Stomach (tissue), 4 donors: Measurements from ENCODE around the gene IPO5.

ENCODE experiments used
- POLR2A ChIP-seq, 4 donors: fragments of 450-650 bp; IDR thresholded peaks; one replicate each; pipeline ENCODE4 v1.6.1; 2016; ENCODE audit warnings: antibody characterized with exemption in 4 of 4, control low read depth in 2 of 4, mild to moderate bottlenecking in 1 of 4, moderate library complexity in 1 of 4
- POLR2AphosphoS5 ChIP-seq, 3 donors: sonication (generic); formaldehyde crosslinking; IDR thresholded peaks; one replicate each; pipeline ENCODE4 v1.6.1; 2016; ENCODE audit warnings: antibody characterized with exemption in 3 of 3
- TF ChIP-seq, protein P1 (sequence below), 7 experiments: fragments of 450-650 bp in 4 of 7; fragments of 200-600 bp in 3 of 7; sonication (generic) in 3 of 7; IDR thresholded peaks; one replicate each; pipeline ENCODE4 v1.5.1; 2016 to 2019; ENCODE audit warnings: antibody characterized with exemption in 7 of 7, control low read depth in 2 of 7, mild to moderate bottlenecking in 1 of 7

DNA sequence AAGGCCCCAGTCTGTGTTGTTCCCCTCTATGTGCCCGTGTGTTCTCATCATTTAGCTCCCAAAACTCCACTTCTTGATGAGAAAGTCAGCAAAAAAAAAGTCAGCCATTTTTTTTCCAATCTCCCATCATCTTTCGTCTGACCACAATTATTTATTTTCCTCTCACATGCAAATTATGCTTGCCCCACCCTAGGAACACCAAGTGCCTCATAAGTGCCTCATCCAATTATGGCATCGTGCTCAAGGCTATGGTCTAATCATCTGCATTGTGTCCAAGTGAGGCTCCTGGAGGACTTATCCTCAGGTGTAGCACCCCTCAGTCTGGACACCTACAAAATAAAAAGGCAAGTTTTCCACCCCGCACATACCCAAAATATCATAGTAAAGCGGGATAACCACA is 20.8 kb upstream of the IPO5 start:
- TF ChIP-seq, protein P1, sequence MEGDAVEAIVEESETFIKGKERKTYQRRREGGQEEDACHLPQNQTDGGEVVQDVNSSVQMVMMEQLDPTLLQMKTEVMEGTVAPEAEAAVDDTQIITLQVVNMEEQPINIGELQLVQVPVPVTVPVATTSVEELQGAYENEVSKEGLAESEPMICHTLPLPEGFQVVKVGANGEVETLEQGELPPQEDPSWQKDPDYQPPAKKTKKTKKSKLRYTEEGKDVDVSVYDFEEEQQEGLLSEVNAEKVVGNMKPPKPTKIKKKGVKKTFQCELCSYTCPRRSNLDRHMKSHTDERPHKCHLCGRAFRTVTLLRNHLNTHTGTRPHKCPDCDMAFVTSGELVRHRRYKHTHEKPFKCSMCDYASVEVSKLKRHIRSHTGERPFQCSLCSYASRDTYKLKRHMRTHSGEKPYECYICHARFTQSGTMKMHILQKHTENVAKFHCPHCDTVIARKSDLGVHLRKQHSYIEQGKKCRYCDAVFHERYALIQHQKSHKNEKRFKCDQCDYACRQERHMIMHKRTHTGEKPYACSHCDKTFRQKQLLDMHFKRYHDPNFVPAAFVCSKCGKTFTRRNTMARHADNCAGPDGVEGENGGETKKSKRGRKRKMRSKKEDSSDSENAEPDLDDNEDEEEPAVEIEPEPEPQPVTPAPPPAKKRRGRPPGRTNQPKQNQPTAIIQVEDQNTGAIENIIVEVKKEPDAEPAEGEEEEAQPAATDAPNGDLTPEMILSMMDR (IDR thresholded peaks at IDR 0.05), result no peak
- no peak for TF ChIP-seq POLR2A (IDR thresholded peaks at IDR 0.05)
- no peak for TF ChIP-seq POLR2AphosphoS5 (IDR thresholded peaks at IDR 0.05)
